Effector memory CD8-positive, alpha-beta T cell (primary cell): ENCODE data around the gene RFTN2.
"Not testable (repeated sequence)": the region's sequence is repeated elsewhere in the genome, so short reads cannot be mapped to it uniquely, and the experiment has no call there.

Experiments
- ATAC-seq: fragments of 150-1000 bp; cut with Tn5 transposase; replicated peaks from 2 replicates; pipeline ENCODE4 v1.10.0; 2021; ENCODE audit warnings: mild to moderate bottlenecking, moderate library complexity
- DNase-seq, 3 experiments: peaks; one replicate each; pipeline ENCODE4 v3.0.0; 2021
- H3K27ac Mint-ChIP-seq, 2 donors: one replicate each; pipeline ENCODE4 v1.8.0; 2022; ENCODE audit warnings: mild to moderate bottlenecking in 2 of 2, mixed read lengths in 2 of 2, moderate library complexity in 2 of 2
- H3K27me3 Mint-ChIP-seq, 2 donors: one replicate each; pipeline ENCODE4 v1.8.0; 2022; ENCODE audit warnings: mixed read lengths in 2 of 2
- H3K36me3 Mint-ChIP-seq: one replicate; pipeline ENCODE4 v1.8.0; 2022; ENCODE audit warnings: mild to moderate bottlenecking, moderate library complexity, mixed read lengths; ENCODE audit not compliant: insufficient read depth
- H3K4me1 Mint-ChIP-seq, 2 donors: one replicate each; pipeline ENCODE4 v1.8.0; 2022; ENCODE audit warnings: low read depth in 2 of 2, mixed read lengths in 2 of 2
- H3K4me3 Mint-ChIP-seq, 2 donors: one replicate each; pipeline ENCODE4 v1.8.0; 2022; ENCODE audit warnings: mild to moderate bottlenecking in 2 of 2, mixed read lengths in 2 of 2, moderate library complexity in 2 of 2
- H3K9me3 Mint-ChIP-seq, 2 donors: one replicate each; pipeline ENCODE4 v1.8.0; 2022; ENCODE audit warnings: mixed read lengths in 2 of 2

RFTN2 gene

GRCh38 chr2:197614532-197614931 lies 60.9 kb downstream of the RFTN2 start:
- Mint-ChIP-seq H3K9me3 (no peaks in the 10 kb centered on the region), H3K4me3 (no peak overlapping the region), H3K27ac (peak overlapping the region in 1 of 2 donors; percentile 46), H3K27me3 (peaks cover 0 to 8% of the 10 kb centered on the region in 2 donors), H3K4me1 (peaks cover 0 to 3% of the 10 kb centered on the region in 2 donors), H3K36me3 (no peaks in the 10 kb centered on the region)
- DNase-seq (no peak), ATAC-seq (no peak)

GRCh38 chr2:197613509-197613987 lies 61.8 kb downstream of the RFTN2 start:
- no peak for DNase-seq
- H3K27ac Mint-ChIP-seq = no peak overlapping the region
- H3K4me3 Mint-ChIP-seq = no peak overlapping the region
- no peaks in the 10 kb centered on the region for H3K9me3 Mint-ChIP-seq
- no peak for ATAC-seq
- no peaks in the 10 kb centered on the region for H3K36me3 Mint-ChIP-seq
- H3K4me1 Mint-ChIP-seq = peaks cover 0 to 3% of the 10 kb centered on the region in 2 donors
- peaks cover 0 to 8% of the 10 kb centered on the region in 2 donors for H3K27me3 Mint-ChIP-seq

- Mint-ChIP-seq H3K27me3 (peaks cover 0 to under 1% of the 10 kb centered on the region in 2 donors), H3K4me1 (no peaks in the 10 kb centered on the region), H3K36me3 (no peaks in the 10 kb centered on the region), H3K27ac (no peak overlapping the region), H3K9me3 (no peaks in the 10 kb centered on the region), H3K4me3 (no peak overlapping the region)
- DNase-seq (no peak), ATAC-seq (no peak)
Measured at GRCh38 chr2:197606180-197606579, 69.2 kb downstream of the RFTN2 start.

- ATAC-seq = no peak
- Mint-ChIP-seq H3K4me1 (peaks cover 0 to 1% of the 10 kb centered on the region in 2 donors), H3K27me3 (peaks cover 7 to 8% of the 10 kb centered on the region in 2 donors)
Measured at GRCh38 chr2:197604117-197604860, 71.1 kb downstream of the RFTN2 start.

GRCh38 chr2:197601726-197602125 lies 73.7 kb downstream of the RFTN2 start:
- H3K9me3 Mint-ChIP-seq = no peaks in the 10 kb centered on the region

More at GRCh38 chr2:197604117-197604860, 71.1 kb downstream of the RFTN2 start:
- no peaks in the 10 kb centered on the region for H3K36me3 Mint-ChIP-seq
- H3K27ac Mint-ChIP-seq = no peak overlapping the region
- no peak overlapping the region for H3K4me3 Mint-ChIP-seq
- DNase-seq = no peak
- H3K9me3 Mint-ChIP-seq = no peaks in the 10 kb centered on the region

GRCh38 chr2:197600306-197600705 lies 75.1 kb downstream of the RFTN2 start:
- H3K27me3 Mint-ChIP-seq = peaks cover 21 to 25% of the 10 kb centered on the region in 2 donors
- H3K4me1 Mint-ChIP-seq = peaks cover 0 to 3% of the 10 kb centered on the region in 2 donors
- H3K36me3 Mint-ChIP-seq = peaks cover 3% of the 10 kb centered on the region
- H3K27ac Mint-ChIP-seq = no peak overlapping the region
- no peaks in the 10 kb centered on the region for H3K9me3 Mint-ChIP-seq
- DNase-seq (no peak), ATAC-seq (no peak)
- H3K4me3 Mint-ChIP-seq = no peak overlapping the region

More at GRCh38 chr2:197601726-197602125, 73.7 kb downstream of the RFTN2 start:
- H3K4me1 Mint-ChIP-seq = peaks cover 0 to 3% of the 10 kb centered on the region in 2 donors
- DNase-seq (no peak), ATAC-seq (no peak)
- no peak overlapping the region for H3K27ac Mint-ChIP-seq
- H3K36me3 Mint-ChIP-seq = peaks cover 3% of the 10 kb centered on the region
- no peak overlapping the region for H3K4me3 Mint-ChIP-seq
- H3K27me3 Mint-ChIP-seq = peaks cover 21 to 25% of the 10 kb centered on the region in 2 donors

- Mint-ChIP-seq H3K4me1 (peaks cover 0 to 3% of the 10 kb centered on the region in 2 donors), H3K4me3 (no peak overlapping the region), H3K27me3 (peaks cover 25 to 26% of the 10 kb centered on the region in 2 donors), H3K27ac (no peak overlapping the region), H3K9me3 (no peaks in the 10 kb centered on the region), H3K36me3 (peaks cover 3% of the 10 kb centered on the region)
- peak in 2 of 3 experiments; percentile 6 to 18 for DNase-seq
- ATAC-seq = peak; percentile 76
Measured at GRCh38 chr2:197599285-197599965, 76.0 kb downstream of the RFTN2 start.

- Mint-ChIP-seq H3K27me3 (peaks cover 25 to 28% of the 10 kb centered on the region in 2 donors), H3K9me3 (no peaks in the 10 kb centered on the region), H3K27ac (no peak overlapping the region), H3K4me1 (peaks cover 0 to 3% of the 10 kb centered on the region in 2 donors), H3K36me3 (peaks cover 3% of the 10 kb centered on the region), H3K4me3 (no peak overlapping the region)
- ATAC-seq = no peak
- DNase-seq = no peak
Measured at GRCh38 chr2:197598450-197598849, 76.9 kb downstream of the RFTN2 start.

GRCh38 chr2:197597166-197597565 lies 78.2 kb downstream of the RFTN2 start:
- H3K27me3 Mint-ChIP-seq = peaks cover 25 to 28% of the 10 kb centered on the region in 2 donors
- no peaks in the 10 kb centered on the region for H3K9me3 Mint-ChIP-seq
- peaks cover 0 to 3% of the 10 kb centered on the region in 2 donors for H3K4me1 Mint-ChIP-seq
- no peak overlapping the region for H3K27ac Mint-ChIP-seq
- DNase-seq (no peak), ATAC-seq (no peak)
- peaks cover 3% of the 10 kb centered on the region for H3K36me3 Mint-ChIP-seq
- H3K4me3 Mint-ChIP-seq = no peak overlapping the region

- no peak overlapping the region for H3K27ac Mint-ChIP-seq
- H3K36me3 Mint-ChIP-seq = peaks cover 3% of the 10 kb centered on the region
- H3K4me3 Mint-ChIP-seq = no peak overlapping the region
- peaks cover 0 to 3% of the 10 kb centered on the region in 2 donors for H3K4me1 Mint-ChIP-seq
- ATAC-seq (no peak), DNase-seq (no peak)
- peaks cover 25 to 28% of the 10 kb centered on the region in 2 donors for H3K27me3 Mint-ChIP-seq
- H3K9me3 Mint-ChIP-seq = no peaks in the 10 kb centered on the region
Measured at GRCh38 chr2:197596766-197597165, 78.6 kb downstream of the RFTN2 start.

- Mint-ChIP-seq H3K4me1 (no peaks in the 10 kb centered on the region), H3K4me3 (no peak overlapping the region)
- ATAC-seq = no peak
Measured at GRCh38 chr2:197591339-197592072, 83.9 kb downstream of the RFTN2 start.

GRCh38 chr2:197587255-197587654 lies 88.1 kb downstream of the RFTN2 start:
- H3K4me1 Mint-ChIP-seq, H3K4me3 Mint-ChIP-seq, DNase-seq, H3K9me3 Mint-ChIP-seq, H3K36me3 Mint-ChIP-seq, H3K27ac Mint-ChIP-seq, ATAC-seq: not testable (repeated sequence)
- H3K27me3 Mint-ChIP-seq = peaks cover 14 to 22% of the 10 kb centered on the region in 2 donors

More at GRCh38 chr2:197591339-197592072, 83.9 kb downstream of the RFTN2 start:
- Mint-ChIP-seq H3K27me3 (peaks cover 20 to 22% of the 10 kb centered on the region in 2 donors), H3K27ac (no peak overlapping the region), H3K9me3 (no peaks in the 10 kb centered on the region), H3K36me3 (no peaks in the 10 kb centered on the region)
- DNase-seq = no peak

- not testable (repeated sequence) for ATAC-seq, H3K27ac Mint-ChIP-seq, H3K4me3 Mint-ChIP-seq, H3K36me3 Mint-ChIP-seq, H3K27me3 Mint-ChIP-seq, H3K4me1 Mint-ChIP-seq, DNase-seq, H3K9me3 Mint-ChIP-seq
Measured at GRCh38 chr2:197580166-197580565, 95.2 kb downstream of the RFTN2 start.
